RCC 7860 (cell line): ENCODE results near the gene GRIN1.

Experiments
- DNase-seq: peaks from one replicate; pipeline ENCODE4 v3.0.0-alpha.2; 2015; ENCODE audit warnings: low spot score
- FAIRE-seq: peaks from 2 replicates; lab custom pipeline; 2012; peaks lifted over from hg19 to GRCh38; lab: Jason Lieb, UNC

Gene GRIN1

GRCh38 chr9:137189297-137190295 lies 50.6 kb downstream of the GRIN1 start:
- no peak for FAIRE-seq
- DNase-seq, result no peak

- no peak for FAIRE-seq
- DNase-seq, result no peak
These were observed 51.4 kb downstream of the GRIN1 start for GRCh38 chr9:137190315-137190856.

- FAIRE-seq (no peak), DNase-seq (no peak)
These were observed 52.3 kb downstream of the GRIN1 start for GRCh38 chr9:137191245-137191644.

- FAIRE-seq, result no peak
- DNase-seq, result no peak
These were observed 52.9 kb downstream of the GRIN1 start for GRCh38 chr9:137191691-137192447.

GRCh38 chr9:137192448-137192780 lies 53.5 kb downstream of the GRIN1 start:
- no peak for DNase-seq
- no peak for FAIRE-seq

GRCh38 chr9:137192859-137193258 lies 53.9 kb downstream of the GRIN1 start:
- FAIRE-seq, result no peak
- no peak for DNase-seq

GRCh38 chr9:137193771-137194170 lies 54.8 kb downstream of the GRIN1 start:
- no peak for FAIRE-seq
- no peak for DNase-seq

- DNase-seq (peak; percentile 10), FAIRE-seq (no peak)
These were observed 55.4 kb downstream of the GRIN1 start for GRCh38 chr9:137194388-137194787.

- FAIRE-seq (no peak), DNase-seq (no peak)
These were observed 56.0 kb downstream of the GRIN1 start for GRCh38 chr9:137194909-137195308.

GRCh38 chr9:137195525-137196220 lies 56.7 kb downstream of the GRIN1 start:
- FAIRE-seq, result no peak
- no peak for DNase-seq

GRCh38 chr9:137198051-137198901 lies 59.3 kb downstream of the GRIN1 start:
- FAIRE-seq (no peak), DNase-seq (no peak)

GRCh38 chr9:137198902-137199283 lies 59.9 kb downstream of the GRIN1 start:
- DNase-seq, result no peak
- FAIRE-seq, result no peak

GRCh38 chr9:137199411-137200121 lies 60.6 kb downstream of the GRIN1 start:
- no peak for FAIRE-seq

GRCh38 chr9:137200311-137201204 lies 61.6 kb downstream of the GRIN1 start, which contains the start of gene TPRN:
Gene TPRN (minus strand): TSS chr9:137200741. CDS start chr9:137200711, 30 bp downstream.
- DNase-seq, result peak; percentile 97
- peak; percentile 83 for FAIRE-seq

More at GRCh38 chr9:137199411-137200121, 60.6 kb downstream of the GRIN1 start:
- DNase-seq, result no peak

- DNase-seq, result no peak
- no peak for FAIRE-seq
These were observed 62.4 kb downstream of the GRIN1 start for GRCh38 chr9:137201205-137201868.

GRCh38 chr9:137202966-137203365 lies 64.0 kb downstream of the GRIN1 start:
- FAIRE-seq (no peak), DNase-seq (no peak)

- FAIRE-seq (no peak), DNase-seq (no peak)
These were observed 65.8 kb downstream of the GRIN1 start for GRCh38 chr9:137204731-137205125.
